ENCODE results near the gene SPRING1. TPM values are rescaled to one million over a fixed set of nuclear protein-coding genes. Genes with fewer than 3 reads are reported as not detected.

The SPRING1 gene
- total RNA-seq, 1 donor from 2014 or later = 16.0 TPM

GRCh38 chr12:116727891-116728290 lies 10.0 kb downstream of the SPRING1 start:
- no peak overlapping the region for H3K4me3 ChIP-seq
- no peaks in the 10 kb centered on the region for H3K4me1 ChIP-seq
- TF ChIP-seq CTCF (IDR thresholded peaks at IDR 0.05) = no peak
- DNase-seq (ENCODE audit: low spot score in 2 of 2) = no peak
- no peaks in the 10 kb centered on the region for H3K9me3 ChIP-seq
- H3K36me3 ChIP-seq = peaks cover 0 to under 1% of the 10 kb centered on the region in 2 donors
- no peaks in the 10 kb centered on the region for H3K27me3 ChIP-seq
- H3K27ac ChIP-seq = no peak overlapping the region
- intact Hi-C loops (cut with DNase I) = no loop called here

GRCh38 chr12:116727261-116727660 lies 10.6 kb downstream of the SPRING1 start:
- Histone ChIP-seq H3K27me3 (no peaks in the 10 kb centered on the region), H3K9me3 (no peaks in the 10 kb centered on the region), H3K27ac (no peak overlapping the region), H3K4me1 (no peaks in the 10 kb centered on the region), H3K4me3 (no peak overlapping the region), H3K36me3 (no peaks in the 10 kb centered on the region)
- TF ChIP-seq CTCF (IDR thresholded peaks at IDR 0.05) = no peak
- no peak for DNase-seq (ENCODE audit: low spot score in 2 of 2)
- intact Hi-C loops (cut with DNase I) = no loop called here

GRCh38 chr12:116726694-116727093 lies 11.2 kb downstream of the SPRING1 start:
- no peaks in the 10 kb centered on the region for H3K4me1 ChIP-seq
- intact Hi-C loops (cut with DNase I) = no loop called here
- H3K4me3 ChIP-seq = no peak overlapping the region
- no peaks in the 10 kb centered on the region for H3K9me3 ChIP-seq
- no peak for TF ChIP-seq CTCF (IDR thresholded peaks at IDR 0.05)
- no peak for DNase-seq (ENCODE audit: low spot score in 2 of 2)
- H3K36me3 ChIP-seq = no peaks in the 10 kb centered on the region
- no peaks in the 10 kb centered on the region for H3K27me3 ChIP-seq
- no peak overlapping the region for H3K27ac ChIP-seq

- Histone ChIP-seq H3K4me1 (no peaks in the 10 kb centered on the region), H3K4me3 (no peak overlapping the region), H3K36me3 (peaks cover 5 to 6% of the 10 kb centered on the region in 2 donors), H3K27ac (no peak overlapping the region), H3K9me3 (no peaks in the 10 kb centered on the region), H3K27me3 (no peaks in the 10 kb centered on the region)
- TF ChIP-seq CTCF (IDR thresholded peaks at IDR 0.05) = no peak
- intact Hi-C loops (cut with DNase I) = no loop called here
- no peak for DNase-seq (ENCODE audit: low spot score in 2 of 2)
Measured at GRCh38 chr12:116722245-116722644, 15.6 kb downstream of the SPRING1 start.

GRCh38 chr12:116719731-116720528 lies 17.9 kb downstream of the SPRING1 start:
- TF ChIP-seq CTCF (IDR thresholded peaks at IDR 0.05) = no peak
- H3K4me1 ChIP-seq = no peaks in the 10 kb centered on the region
- H3K27me3 ChIP-seq = no peaks in the 10 kb centered on the region
- H3K4me3 ChIP-seq = no peak overlapping the region
- H3K9me3 ChIP-seq = no peaks in the 10 kb centered on the region
- intact Hi-C loops (cut with DNase I) = no loop called here
- no peak overlapping the region for H3K27ac ChIP-seq
- peaks cover 9 to 18% of the 10 kb centered on the region in 2 donors for H3K36me3 ChIP-seq
- peak in 1 of 2 donors; percentile 35 for DNase-seq (ENCODE audit: low spot score in 2 of 2)

Measured in ascending aorta (tissue), 2 donors.